Natural killer cell (primary cell): ENCODE data around the gene EGFLAM. TPM values are rescaled to one million over a fixed set of nuclear protein-coding genes. Genes with fewer than 3 reads are reported as not detected.

ENCODE experiments used
- ATAC-seq, 3 donors: fragments of 150-1000 bp in 2 of 3; fragments of 200-7000 bp in 1 of 3; cut with Tn5 transposase; 1 replicate in 1 of 3; 2 replicates in 2 of 3; pipeline ENCODE4 v1.10.0; 2021; ENCODE audit warnings: mild to moderate bottlenecking in 2 of 3, moderate library complexity in 2 of 3
- DNase-seq, 2 donors: peaks; one replicate each; pipeline versions ENCODE4 v3.0.0 to v3.0.0-alpha.2; 2013 to 2021; ENCODE audit warnings: mixed read lengths in 1 of 2
- H3K27ac ChIP-seq: one replicate; pipeline ENCODE4 v1.5.1; 2013; ENCODE audit warnings: mild to moderate bottlenecking, low read length
- H3K27me3 ChIP-seq: one replicate; pipeline ENCODE4 v1.6.1; 2013; ENCODE audit warnings: low read length; ENCODE audit not compliant: control insufficient read depth, insufficient read depth
- H3K36me3 ChIP-seq: one replicate; pipeline ENCODE4 v1.6.1; 2013; ENCODE audit warnings: low read length; ENCODE audit not compliant: control insufficient read depth, insufficient read depth
- H3K4me1 ChIP-seq: one replicate; pipeline ENCODE4 v1.6.1; 2013; ENCODE audit warnings: low read length; ENCODE audit not compliant: control insufficient read depth, insufficient read depth
- H3K4me3 ChIP-seq: one replicate; pipeline ENCODE4 v1.5.1; 2013; ENCODE audit warnings: low read length
- H3K9me3 ChIP-seq: one replicate; pipeline ENCODE4 v1.6.1; 2013; ENCODE audit warnings: low read length; ENCODE audit not compliant: control insufficient read depth, insufficient read depth
- H3K27ac Mint-ChIP-seq, 2 donors: one replicate each; pipeline ENCODE4 v1.8.0; 2022; ENCODE audit warnings: mild to moderate bottlenecking in 2 of 2, mixed read lengths in 2 of 2, moderate library complexity in 1 of 2
- H3K27me3 Mint-ChIP-seq, 2 donors: one replicate each; pipeline ENCODE4 v1.8.0; 2022; ENCODE audit warnings: low read depth in 2 of 2, mixed read lengths in 2 of 2
- H3K36me3 Mint-ChIP-seq: one replicate; pipeline ENCODE4 v1.8.0; 2022; ENCODE audit warnings: mixed read lengths
- H3K4me1 Mint-ChIP-seq, 2 donors: one replicate each; pipeline ENCODE4 v1.8.0; 2022; ENCODE audit warnings: mixed read lengths in 2 of 2
- H3K4me3 Mint-ChIP-seq: one replicate; pipeline ENCODE4 v1.8.0; 2022; ENCODE audit warnings: mild to moderate bottlenecking, moderate library complexity, mixed read lengths
- H3K9me3 Mint-ChIP-seq, 2 donors: one replicate each; pipeline ENCODE4 v1.8.0; 2022; ENCODE audit warnings: mixed read lengths in 2 of 2
- CTCF ChIP-seq: fragments of 200-600 bp; IDR thresholded peaks from one replicate; pipeline ENCODE4 v1.8.0; 2022; ENCODE audit warnings: antibody characterized with exemption
- WGBS: methylation state at CpG from one replicate; pipeline ENCODE4 v1.1.7; 2013; ENCODE audit warnings: missing lambda C conversion rate; ENCODE audit not compliant: insufficient coverage; 5-methylcytosine and 5-hydroxymethylcytosine counted together
- intact Hi-C: fragments of 100-400 bp; cut with micrococcal nuclease; formaldehyde crosslinking; loops from one replicate; pipeline ENCODE4 v1.14.2; 2022
- total RNA-seq, 4 donors: library from RNA; stranded (reverse); fragments of 120-200 nt in 1 of 4; gene quantifications; one replicate each; pipeline versions ENCODE4 v1.2.3 to v1.2.4, GENCODE V29; 2013 to 2022

Gene EGFLAM
- total RNA-seq, 3 donors from 2014 or later (not counting 1 experiment from before 2014, with no cell fraction given): not detected

GRCh38 chr5:38371596-38371995 lies 113.2 kb downstream of the EGFLAM start:
- Mint-ChIP-seq H3K4me3 (no peak overlapping the region), H3K27ac (no peak overlapping the region), H3K9me3 (no peaks in the 10 kb centered on the region), H3K36me3 (no peaks in the 10 kb centered on the region), H3K27me3 (peaks cover 4 to 7% of the 10 kb centered on the region in 2 donors), H3K4me1 (no peaks in the 10 kb centered on the region)
- Histone ChIP-seq H3K4me3 (no peak overlapping the region), H3K27me3 (peaks cover 4% of the 10 kb centered on the region), H3K27ac (no peak overlapping the region), H3K4me1 (no peaks in the 10 kb centered on the region), H3K9me3 (no peaks in the 10 kb centered on the region), H3K36me3 (no peaks in the 10 kb centered on the region)
- 94% methylated on average over 7 of the region's 8 CpGs for WGBS
- intact Hi-C loops: no loop called here
- DNase-seq: no peak
- no peak for ATAC-seq
- TF ChIP-seq CTCF: no peak

GRCh38 chr5:38373743-38374142 lies 115.4 kb downstream of the EGFLAM start:
- H3K4me1 Mint-ChIP-seq: no peaks in the 10 kb centered on the region
- no peaks in the 10 kb centered on the region for H3K9me3 ChIP-seq
- peaks cover 12 to 22% of the 10 kb centered on the region in 2 donors for H3K27me3 Mint-ChIP-seq
- TF ChIP-seq CTCF: no peak
- DNase-seq (no peak), ATAC-seq (no peak)
- no peaks in the 10 kb centered on the region for H3K9me3 Mint-ChIP-seq
- no peak overlapping the region for H3K4me3 ChIP-seq
- 60% methylated on average over 1 of the region's 3 CpGs for WGBS
- H3K36me3 ChIP-seq: no peaks in the 10 kb centered on the region
- no peak overlapping the region for H3K27ac Mint-ChIP-seq
- no peaks in the 10 kb centered on the region for H3K36me3 Mint-ChIP-seq
- H3K4me1 ChIP-seq: no peaks in the 10 kb centered on the region
- H3K27me3 ChIP-seq: no peaks in the 10 kb centered on the region
- H3K27ac ChIP-seq: no peak overlapping the region
- H3K4me3 Mint-ChIP-seq: no peak overlapping the region
- intact Hi-C loops: no loop called here

- Histone ChIP-seq H3K4me1 (no peaks in the 10 kb centered on the region), H3K27ac (no peak overlapping the region), H3K4me3 (no peak overlapping the region), H3K36me3 (no peaks in the 10 kb centered on the region), H3K9me3 (no peaks in the 10 kb centered on the region), H3K27me3 (peaks cover 5% of the 10 kb centered on the region)
- Mint-ChIP-seq H3K4me3 (no peak overlapping the region), H3K9me3 (no peaks in the 10 kb centered on the region), H3K36me3 (no peaks in the 10 kb centered on the region), H3K27me3 (peaks cover 24 to 31% of the 10 kb centered on the region in 2 donors), H3K4me1 (no peaks in the 10 kb centered on the region), H3K27ac (no peak overlapping the region)
- no peak for TF ChIP-seq CTCF
- ATAC-seq (no peak), DNase-seq (no peak)
- intact Hi-C loops: no loop called here
- no CpG with 5 or more reads among the region's 1 CpG for WGBS
Measured at GRCh38 chr5:38375423-38375822, 117.1 kb downstream of the EGFLAM start.

GRCh38 chr5:38376404-38376803 lies 118.0 kb downstream of the EGFLAM start:
- H3K27ac ChIP-seq: no peak overlapping the region
- Mint-ChIP-seq H3K27me3 (peaks cover 28 to 37% of the 10 kb centered on the region in 2 donors), H3K9me3 (no peaks in the 10 kb centered on the region), H3K4me1 (no peaks in the 10 kb centered on the region), H3K4me3 (no peak overlapping the region), H3K36me3 (no peaks in the 10 kb centered on the region), H3K27ac (no peak overlapping the region)
- intact Hi-C loops: no loop called here
- WGBS: 78% methylated on average over 2 of the region's 2 CpGs
- H3K4me3 ChIP-seq: no peak overlapping the region
- no peaks in the 10 kb centered on the region for H3K9me3 ChIP-seq
- peak in 1 of 2 donors; percentile 22 for DNase-seq
- no peaks in the 10 kb centered on the region for H3K36me3 ChIP-seq
- TF ChIP-seq CTCF: no peak
- no peak for ATAC-seq
- no peaks in the 10 kb centered on the region for H3K4me1 ChIP-seq
- peaks cover 5% of the 10 kb centered on the region for H3K27me3 ChIP-seq
